NCI-H2081 (cell line): ENCODE measurements around the gene PLXDC2.
"Not testable (repeated sequence)": the region's sequence is repeated elsewhere in the genome, so short reads cannot be mapped to it uniquely, and the experiment has no call there.

Experiments
- DNase-seq, 2 experiments: peaks; one replicate each; lab custom pipeline; 2025; lab: John Stamatoyannopoulos, UW

Gene PLXDC2

GRCh38 chr10:20041931-20042330, 225.7 kb downstream of the PLXDC2 start:
- DNase-seq = no peak

GRCh38 chr10:20045100-20045499, 228.9 kb downstream of the PLXDC2 start:
- not testable (repeated sequence) for DNase-seq

GRCh38 chr10:20048161-20048560, 231.9 kb downstream of the PLXDC2 start:
- DNase-seq = no peak

GRCh38 chr10:20058135-20058534, 241.9 kb downstream of the PLXDC2 start:
- peak in 1 of 2 experiments; percentile 0 for DNase-seq

- no peak for DNase-seq
Observed at GRCh38 chr10:20059084-20059835, 243.0 kb downstream of the PLXDC2 start.

- no peak for DNase-seq
Observed at GRCh38 chr10:20065814-20066213, 249.6 kb downstream of the PLXDC2 start.

GRCh38 chr10:20073167-20073566, 256.9 kb downstream of the PLXDC2 start:
- DNase-seq = no peak

- DNase-seq = no peak
Observed at GRCh38 chr10:20075713-20076112, 259.5 kb downstream of the PLXDC2 start.

GRCh38 chr10:20084451-20084850, 268.2 kb downstream of the PLXDC2 start:
- no peak for DNase-seq

- no peak for DNase-seq
Observed at GRCh38 chr10:20085115-20085514, 268.9 kb downstream of the PLXDC2 start.

- DNase-seq = no peak
Observed at GRCh38 chr10:20087353-20087752, 271.1 kb downstream of the PLXDC2 start.

GRCh38 chr10:20088061-20088701, 271.9 kb downstream of the PLXDC2 start:
- DNase-seq = no peak

- DNase-seq = no peak
Observed at GRCh38 chr10:20089879-20090278, 273.6 kb downstream of the PLXDC2 start.

GRCh38 chr10:20090831-20091230, 274.6 kb downstream of the PLXDC2 start:
- no peak for DNase-seq

- no peak for DNase-seq
Observed at GRCh38 chr10:20091698-20092097, 275.5 kb downstream of the PLXDC2 start.

GRCh38 chr10:20093600-20093999, 277.4 kb downstream of the PLXDC2 start:
- DNase-seq = no peak

- DNase-seq = no peak
Observed at GRCh38 chr10:20094226-20094976, 278.2 kb downstream of the PLXDC2 start.

- peak in 1 of 2 experiments; percentile 2 for DNase-seq
Observed at GRCh38 chr10:20100171-20100570, 283.9 kb downstream of the PLXDC2 start.

GRCh38 chr10:20105236-20105635, 289.0 kb downstream of the PLXDC2 start:
- peak in 1 of 2 experiments; percentile 29 for DNase-seq

- no peak for DNase-seq
Observed at GRCh38 chr10:20105931-20106330, 289.7 kb downstream of the PLXDC2 start.

- no peak for DNase-seq
Observed at GRCh38 chr10:20108021-20108420, 291.8 kb downstream of the PLXDC2 start.

GRCh38 chr10:20109613-20110012, 293.4 kb downstream of the PLXDC2 start:
- DNase-seq = no peak
